ENCODE results near the gene ROBO1.

- TF ChIP-seq POLR2AphosphoS5 (IDR thresholded peaks at IDR 0.05; ENCODE audit: low read depth, low read length) (no peak), TAF1 (IDR thresholded peaks at IDR 0.05; ENCODE audit: borderline replicate concordance, low read depth, low read length) (no peak), POLR2A (IDR thresholded peaks at IDR 0.05; ENCODE audit: low read depth, low read length) (no peak)
Measured at GRCh38 chr3:79636372-79636771, 131.4 kb downstream of the ROBO1 start.

Data from GM12892 (cell line).